Upper lobe of left lung (tissue), 6 donors: ENCODE data around the gene UNC119. TPM values are rescaled to one million over a fixed set of nuclear protein-coding genes. Genes with fewer than 3 reads are reported as not detected.

Experiments used
- ATAC-seq, 2 donors: fragments of 200-7000 bp; cut with Tn5 transposase; one replicate each; pipeline ENCODE4 v1.9.1; 2022; ENCODE audit warnings: mild to moderate bottlenecking in 2 of 2, moderate library complexity in 2 of 2; ENCODE audit not compliant: low FRiP score in 2 of 2
- DNase-seq, 2 donors: peaks; one replicate each; pipeline ENCODE4 v3.0.0-alpha.2; 2019 to 2020
- H3K27ac ChIP-seq, 4 donors: fragments of 200-600 bp; sonication (generic); one replicate each; pipeline ENCODE4 v1.5.1; 2016 to 2019
- H3K27me3 ChIP-seq, 4 donors: fragments of 200-600 bp; sonication (generic); one replicate each; pipeline ENCODE4 v1.5.1; 2017 to 2019
- H3K36me3 ChIP-seq, 4 donors: fragments of 200-600 bp; sonication (generic); one replicate each; pipeline ENCODE4 v1.5.1; 2016 to 2019
- H3K4me1 ChIP-seq, 4 donors: fragments of 200-600 bp; sonication (generic); one replicate each; pipeline ENCODE4 v1.5.1; 2018 to 2019
- H3K4me3 ChIP-seq, 4 donors: fragments of 200-600 bp; sonication (generic); one replicate each; pipeline ENCODE4 v1.5.1; 2017 to 2019; ENCODE audit warnings: mild to moderate bottlenecking in 2 of 4, moderate library complexity in 1 of 4
- H3K9me3 ChIP-seq, 4 donors: fragments of 200-600 bp; sonication (generic); one replicate each; pipeline ENCODE4 v1.5.1; 2018 to 2019
- EP300 ChIP-seq, 4 donors: sonication (generic); formaldehyde crosslinking; IDR thresholded peaks; one replicate each; pipeline ENCODE4 v1.5.1; 2017; ENCODE audit warnings: antibody characterized with exemption in 4 of 4, control low read depth in 2 of 4
- POLR2A ChIP-seq, 4 donors: fragments of 450-650 bp; IDR thresholded peaks; one replicate each; pipeline ENCODE4 v1.5.1; 2016 to 2017; ENCODE audit warnings: antibody characterized with exemption in 4 of 4, mild to moderate bottlenecking in 2 of 4
- POLR2AphosphoS5 ChIP-seq, 2 donors: sonication (generic); formaldehyde crosslinking; IDR thresholded peaks; one replicate each; pipeline ENCODE4 v1.5.1; 2017; ENCODE audit warnings: antibody characterized with exemption in 2 of 2
- WGBS, 2 donors: methylation state at CpG; one replicate each; pipeline ENCODE4 v1.1.5; 2017 to 2018; 5-methylcytosine and 5-hydroxymethylcytosine counted together
- total RNA-seq, 6 donors: library from RNA; depleted of rRNA in 4 of 6; stranded (reverse); fragments of >200 nt in 4 of 6; gene quantifications; one replicate each; pipeline versions ENCODE4 v1.1.0 to v1.2.1, GENCODE V29; 2016 to 2021
- TF ChIP-seq, protein P1 (sequence below), 6 experiments: fragments of 450-650 bp in 4 of 6; fragments of 200-600 bp in 2 of 6; sonication (generic) in 2 of 6; IDR thresholded peaks; one replicate each; pipeline ENCODE4 v1.5.1; 2016 to 2019; ENCODE audit warnings: antibody characterized with exemption in 6 of 6
- donor health status: DM: no; HTN: no; CAD: no; lungs with moderate emphysema.
- donor health status: DM: no; HTN: yes; CAD: no; lungs with severe emphysema.

UNC119 gene
- total RNA-seq, 6 donors from 2014 or later = 17.0 to 43.0 (median 25.6) TPM

DNA sequence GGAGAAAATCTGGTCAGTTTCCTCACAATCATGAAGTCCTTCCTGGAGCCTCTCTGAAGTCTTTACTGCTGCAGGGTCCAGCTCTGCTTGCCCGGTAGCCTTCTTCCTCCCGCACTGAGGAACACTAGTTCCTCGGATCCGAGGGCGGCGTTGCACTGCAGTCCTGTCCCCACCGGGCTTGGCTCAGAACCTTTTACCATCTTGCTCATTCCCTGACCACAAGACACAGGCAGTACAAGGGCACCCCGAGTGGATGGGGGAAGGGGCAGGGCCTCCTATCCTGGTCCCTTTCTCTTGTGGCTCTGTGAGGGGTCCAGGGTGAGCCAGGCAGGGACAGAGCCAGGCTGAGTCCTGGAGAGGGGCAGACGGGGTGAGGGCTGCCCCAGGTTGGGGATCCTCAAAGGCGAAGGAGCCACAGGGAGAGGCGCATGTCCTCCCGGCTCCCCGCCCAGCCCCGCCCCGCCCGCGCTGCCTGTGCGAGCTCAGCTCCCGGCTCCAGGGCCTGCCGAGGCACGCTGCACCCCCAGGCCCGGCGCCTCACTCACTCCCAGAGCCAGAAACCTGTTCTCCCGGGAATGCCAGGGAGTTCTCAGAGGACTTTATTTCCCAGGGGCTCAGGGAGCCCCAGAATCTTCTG, 44.7 kb downstream of the UNC119 start:
- H3K27ac ChIP-seq = no peak overlapping the region
- DNase-seq (peak in 1 of 2 donors; percentile 84), ATAC-seq (no peak)
- H3K4me1 ChIP-seq = peaks cover 0 to 3% (median 0%) of the 10 kb centered on the region in 4 donors
- no peaks in the 10 kb centered on the region for H3K27me3 ChIP-seq
- no peaks in the 10 kb centered on the region for H3K36me3 ChIP-seq
- no peaks in the 10 kb centered on the region for H3K9me3 ChIP-seq
- no peak overlapping the region for H3K4me3 ChIP-seq
- 44 to 47% methylated on average over 8 to 20 of the region's 24 CpGs for WGBS, 2 donors
- no peak for TF ChIP-seq POLR2AphosphoS5 (IDR thresholded peaks at IDR 0.05)
- TF ChIP-seq, protein P1, sequence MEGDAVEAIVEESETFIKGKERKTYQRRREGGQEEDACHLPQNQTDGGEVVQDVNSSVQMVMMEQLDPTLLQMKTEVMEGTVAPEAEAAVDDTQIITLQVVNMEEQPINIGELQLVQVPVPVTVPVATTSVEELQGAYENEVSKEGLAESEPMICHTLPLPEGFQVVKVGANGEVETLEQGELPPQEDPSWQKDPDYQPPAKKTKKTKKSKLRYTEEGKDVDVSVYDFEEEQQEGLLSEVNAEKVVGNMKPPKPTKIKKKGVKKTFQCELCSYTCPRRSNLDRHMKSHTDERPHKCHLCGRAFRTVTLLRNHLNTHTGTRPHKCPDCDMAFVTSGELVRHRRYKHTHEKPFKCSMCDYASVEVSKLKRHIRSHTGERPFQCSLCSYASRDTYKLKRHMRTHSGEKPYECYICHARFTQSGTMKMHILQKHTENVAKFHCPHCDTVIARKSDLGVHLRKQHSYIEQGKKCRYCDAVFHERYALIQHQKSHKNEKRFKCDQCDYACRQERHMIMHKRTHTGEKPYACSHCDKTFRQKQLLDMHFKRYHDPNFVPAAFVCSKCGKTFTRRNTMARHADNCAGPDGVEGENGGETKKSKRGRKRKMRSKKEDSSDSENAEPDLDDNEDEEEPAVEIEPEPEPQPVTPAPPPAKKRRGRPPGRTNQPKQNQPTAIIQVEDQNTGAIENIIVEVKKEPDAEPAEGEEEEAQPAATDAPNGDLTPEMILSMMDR (IDR thresholded peaks at IDR 0.05) = no peak
- no peak for TF ChIP-seq EP300 (IDR thresholded peaks at IDR 0.05)
- TF ChIP-seq POLR2A (IDR thresholded peaks at IDR 0.05) = no peak

DNA sequence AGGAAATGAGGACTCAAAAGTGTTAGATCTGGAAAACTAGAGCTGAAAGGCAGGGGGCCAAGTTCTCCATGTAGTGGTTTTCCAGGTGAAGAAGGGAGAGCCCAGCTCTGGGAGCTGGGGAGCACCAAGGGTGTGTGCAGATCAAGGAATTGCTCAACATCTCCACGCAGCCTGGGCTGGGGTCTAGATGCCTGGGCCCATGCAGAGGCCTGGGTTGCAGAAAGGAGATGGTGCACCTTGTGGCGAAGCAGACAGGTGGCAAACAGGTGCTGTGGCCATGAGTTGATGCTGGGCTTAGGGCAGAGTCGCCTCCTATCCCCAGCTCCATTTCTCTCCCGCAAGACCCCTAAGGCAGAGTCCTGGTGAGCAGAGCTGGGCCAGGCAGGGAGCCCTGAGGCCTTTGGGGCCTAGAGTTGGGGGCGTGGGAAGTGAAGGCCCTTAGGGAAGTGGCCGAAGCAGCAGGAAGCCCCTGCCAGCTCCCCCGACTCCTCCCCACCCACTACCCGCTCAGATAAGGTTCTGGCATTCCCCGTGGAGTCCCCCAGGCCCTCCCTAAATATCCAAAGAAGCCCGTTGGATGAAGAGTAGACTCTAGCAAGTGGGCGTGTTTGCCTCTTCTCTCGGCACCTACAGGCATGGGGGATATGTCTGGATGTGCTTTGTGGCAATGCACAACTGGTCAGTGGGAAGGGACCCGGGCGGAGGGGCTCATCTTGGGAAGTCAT, 45.5 kb downstream of the UNC119 start:
- WGBS, 2 donors = 75 to 78% methylated on average over 11 to 14 of the region's 14 CpGs
- Histone ChIP-seq H3K27ac (no peak overlapping the region), H3K4me1 (peaks cover 0 to 3% (median 0%) of the 10 kb centered on the region in 4 donors), H3K27me3 (no peaks in the 10 kb centered on the region), H3K36me3 (no peaks in the 10 kb centered on the region), H3K4me3 (no peak overlapping the region), H3K9me3 (no peaks in the 10 kb centered on the region)
- TF ChIP-seq POLR2AphosphoS5 (IDR thresholded peaks at IDR 0.05) = no peak
- no peak for TF ChIP-seq EP300 (IDR thresholded peaks at IDR 0.05)
- TF ChIP-seq, protein P1 (IDR thresholded peaks at IDR 0.05) = no peak
- TF ChIP-seq POLR2A (IDR thresholded peaks at IDR 0.05) = no peak
- DNase-seq (no peak), ATAC-seq (no peak)

DNA sequence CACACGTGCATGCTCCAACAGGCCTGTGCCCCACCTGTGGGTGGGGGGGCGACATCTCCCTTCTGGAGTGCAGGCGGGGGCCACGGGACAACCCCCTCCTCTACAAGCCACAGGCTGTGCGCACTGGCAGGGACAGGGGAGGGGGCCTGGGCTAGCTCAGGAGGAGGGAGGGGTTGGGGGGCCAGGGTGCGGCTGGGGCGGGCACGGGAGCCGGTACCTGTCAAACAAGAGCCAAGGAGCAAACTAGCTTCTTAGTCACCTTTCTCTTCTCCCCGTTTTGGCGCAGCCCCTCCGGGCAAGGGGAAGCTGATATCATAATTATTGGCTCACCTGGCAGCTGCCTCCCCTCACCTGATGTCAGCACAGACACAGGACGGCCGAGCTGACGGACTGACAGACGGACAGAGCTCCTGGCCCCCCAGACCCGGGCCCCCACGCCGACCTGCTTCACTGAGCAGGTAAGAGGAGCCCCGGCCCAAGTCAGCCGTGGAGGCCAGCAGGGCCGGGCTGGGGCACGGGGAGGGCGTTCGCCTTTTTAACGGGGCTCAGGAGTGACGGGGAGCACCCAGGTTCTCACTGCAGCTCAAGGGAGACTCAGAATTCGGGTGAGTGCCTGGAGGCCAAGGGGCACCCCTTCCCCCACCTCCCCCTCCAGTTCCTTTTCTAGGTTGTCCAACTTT, 46.3 kb downstream of the UNC119 start, which contains the start of gene FOXN1:
Gene FOXN1, plus strand, starts transcription at position 363 of the 680 bp plus-strand sequence. CDS start 17,622 bp downstream, outside the sequence.
- WGBS, 2 donors = 76% methylated on average over 7 to 24 of the region's 28 CpGs
- H3K27ac ChIP-seq = no peak within 1 kb of the TSS

DNA sequence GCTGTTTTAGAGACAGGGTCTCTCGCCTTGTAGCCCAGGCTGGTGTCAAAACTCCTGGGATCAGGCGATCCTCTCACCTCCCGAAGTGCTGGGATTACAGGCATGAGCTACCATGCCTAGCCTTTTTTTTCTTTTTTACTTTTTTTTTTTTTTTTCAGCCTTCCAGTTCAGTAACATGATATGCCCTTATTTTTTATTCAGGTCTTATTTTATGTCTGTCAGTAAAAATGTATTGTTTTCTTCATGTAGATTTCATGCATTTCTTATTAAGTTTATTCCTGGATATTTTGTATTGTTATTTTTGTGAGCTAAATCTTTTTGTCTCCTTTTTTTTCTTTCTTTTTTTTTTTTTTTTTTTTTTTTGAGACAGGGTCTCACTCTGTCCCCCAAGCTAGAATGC, 49.0 kb downstream of the UNC119 start:
- no peaks in the 10 kb centered on the region for H3K27me3 ChIP-seq
- H3K27ac ChIP-seq = no peak overlapping the region
- no peaks in the 10 kb centered on the region for H3K36me3 ChIP-seq
- no peaks in the 10 kb centered on the region for H3K9me3 ChIP-seq
- H3K4me1 ChIP-seq = peaks cover 0 to 3% (median 0%) of the 10 kb centered on the region in 4 donors
- no peak for DNase-seq
- no peak overlapping the region for H3K4me3 ChIP-seq
- TF ChIP-seq EP300 (IDR thresholded peaks at IDR 0.05) = no peak
- TF ChIP-seq POLR2A (IDR thresholded peaks at IDR 0.05) = no peak
- ATAC-seq = no peak
- WGBS, 2 donors = 63 to 68% methylated on average over 3 of the region's 3 CpGs

More for the DNA sequence above, 46.3 kb downstream of the UNC119 start, which contains the start of gene FOXN1:
- Histone ChIP-seq H3K4me1 (peaks cover 0 to 3% (median 0%) of the 10 kb centered on the region in 4 donors), H3K27me3 (no peaks in the 10 kb centered on the region), H3K4me3 (no peak within 1 kb of the TSS), H3K9me3 (no peaks in the 10 kb centered on the region), H3K36me3 (no peaks in the 10 kb centered on the region)
- no peak for ATAC-seq
- no peak for TF ChIP-seq POLR2A (IDR thresholded peaks at IDR 0.05)
- TF ChIP-seq, protein P1 (IDR thresholded peaks at IDR 0.05) = no peak
- TF ChIP-seq EP300 (IDR thresholded peaks at IDR 0.05) = no peak
- no peak for TF ChIP-seq POLR2AphosphoS5 (IDR thresholded peaks at IDR 0.05)
- peak in 1 of 2 donors; percentile 76 for DNase-seq
